Measurements from ENCODE around the gene HHIPL1. TPM values are rescaled to one million over a fixed set of nuclear protein-coding genes. Genes with fewer than 3 reads are reported as not detected.

HHIPL1 gene
- total RNA-seq, 6 donors from 2014 or later = 0.61 to 2.2 (median 1.3) TPM

GRCh38 chr14:99718031-99718810, 73.3 kb downstream of the HHIPL1 start:
- no peaks in the 10 kb centered on the region for H3K4me1 ChIP-seq
- H3K4me3 ChIP-seq = no peak overlapping the region
- H3K36me3 ChIP-seq = no peaks in the 10 kb centered on the region
- no peak overlapping the region for H3K27ac ChIP-seq
- no peak for DNase-seq
- no peak for TF ChIP-seq POLR2A (IDR thresholded peaks at IDR 0.05)
- TF ChIP-seq POLR2AphosphoS5 (IDR thresholded peaks at IDR 0.05) = no peak
- TF ChIP-seq, protein P1, sequence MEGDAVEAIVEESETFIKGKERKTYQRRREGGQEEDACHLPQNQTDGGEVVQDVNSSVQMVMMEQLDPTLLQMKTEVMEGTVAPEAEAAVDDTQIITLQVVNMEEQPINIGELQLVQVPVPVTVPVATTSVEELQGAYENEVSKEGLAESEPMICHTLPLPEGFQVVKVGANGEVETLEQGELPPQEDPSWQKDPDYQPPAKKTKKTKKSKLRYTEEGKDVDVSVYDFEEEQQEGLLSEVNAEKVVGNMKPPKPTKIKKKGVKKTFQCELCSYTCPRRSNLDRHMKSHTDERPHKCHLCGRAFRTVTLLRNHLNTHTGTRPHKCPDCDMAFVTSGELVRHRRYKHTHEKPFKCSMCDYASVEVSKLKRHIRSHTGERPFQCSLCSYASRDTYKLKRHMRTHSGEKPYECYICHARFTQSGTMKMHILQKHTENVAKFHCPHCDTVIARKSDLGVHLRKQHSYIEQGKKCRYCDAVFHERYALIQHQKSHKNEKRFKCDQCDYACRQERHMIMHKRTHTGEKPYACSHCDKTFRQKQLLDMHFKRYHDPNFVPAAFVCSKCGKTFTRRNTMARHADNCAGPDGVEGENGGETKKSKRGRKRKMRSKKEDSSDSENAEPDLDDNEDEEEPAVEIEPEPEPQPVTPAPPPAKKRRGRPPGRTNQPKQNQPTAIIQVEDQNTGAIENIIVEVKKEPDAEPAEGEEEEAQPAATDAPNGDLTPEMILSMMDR (IDR thresholded peaks at IDR 0.05) = no peak
- TF ChIP-seq EP300 (IDR thresholded peaks at IDR 0.05) = no peak
- no peak for ATAC-seq (ENCODE audit: low FRiP score in 2 of 2)
- 80 to 85% methylated on average over 13 to 14 of the region's 14 CpGs for WGBS, 2 donors
- H3K27me3 ChIP-seq = no peaks in the 10 kb centered on the region
- no peaks in the 10 kb centered on the region for H3K9me3 ChIP-seq

DNA sequence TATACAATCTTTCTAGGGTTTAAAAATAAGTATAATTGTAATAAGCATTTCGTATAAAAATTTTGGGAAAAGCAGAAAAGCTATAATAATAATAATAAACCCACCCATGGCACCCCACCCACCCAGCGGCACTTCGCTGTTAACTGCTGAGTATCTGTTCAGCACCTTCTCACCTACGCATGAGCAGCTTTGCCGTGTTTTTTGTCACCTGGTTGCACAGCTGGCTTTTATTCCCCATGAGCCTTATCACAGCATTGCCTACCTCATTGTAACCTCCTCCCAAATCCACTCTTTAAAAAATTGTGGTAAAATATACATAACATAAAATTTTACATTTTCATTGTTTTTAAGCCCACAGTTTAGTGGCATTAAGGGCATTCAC, 73.9 kb downstream of the HHIPL1 start:
- ATAC-seq (ENCODE audit: low FRiP score in 2 of 2) (no peak), DNase-seq (no peak)
- Histone ChIP-seq H3K27me3 (no peaks in the 10 kb centered on the region), H3K36me3 (no peaks in the 10 kb centered on the region), H3K4me1 (no peaks in the 10 kb centered on the region), H3K4me3 (no peak overlapping the region), H3K27ac (no peak overlapping the region), H3K9me3 (no peaks in the 10 kb centered on the region)
- WGBS, 2 donors = 82 to 88% methylated on average over 5 of the region's 5 CpGs
- TF ChIP-seq POLR2A (IDR thresholded peaks at IDR 0.05) (no peak), POLR2AphosphoS5 (IDR thresholded peaks at IDR 0.05) (no peak), EP300 (IDR thresholded peaks at IDR 0.05) (no peak)
- TF ChIP-seq, protein P1 (IDR thresholded peaks at IDR 0.05) = no peak

GRCh38 chr14:99720941-99721791, 76.2 kb downstream of the HHIPL1 start:
- no peak for ATAC-seq (ENCODE audit: low FRiP score in 2 of 2)
- DNase-seq = no peak
- no peaks in the 10 kb centered on the region for H3K9me3 ChIP-seq
- H3K27me3 ChIP-seq = no peaks in the 10 kb centered on the region
- WGBS, 2 donors = 89 to 94% methylated on average over 17 to 18 of the region's 18 CpGs
- no peak overlapping the region for H3K27ac ChIP-seq
- TF ChIP-seq, protein P1 (IDR thresholded peaks at IDR 0.05) = no peak
- no peak for TF ChIP-seq EP300 (IDR thresholded peaks at IDR 0.05)
- no peak for TF ChIP-seq POLR2AphosphoS5 (IDR thresholded peaks at IDR 0.05)
- no peak for TF ChIP-seq POLR2A (IDR thresholded peaks at IDR 0.05)
- no peaks in the 10 kb centered on the region for H3K4me1 ChIP-seq
- H3K36me3 ChIP-seq = no peaks in the 10 kb centered on the region
- no peak overlapping the region for H3K4me3 ChIP-seq

DNA sequence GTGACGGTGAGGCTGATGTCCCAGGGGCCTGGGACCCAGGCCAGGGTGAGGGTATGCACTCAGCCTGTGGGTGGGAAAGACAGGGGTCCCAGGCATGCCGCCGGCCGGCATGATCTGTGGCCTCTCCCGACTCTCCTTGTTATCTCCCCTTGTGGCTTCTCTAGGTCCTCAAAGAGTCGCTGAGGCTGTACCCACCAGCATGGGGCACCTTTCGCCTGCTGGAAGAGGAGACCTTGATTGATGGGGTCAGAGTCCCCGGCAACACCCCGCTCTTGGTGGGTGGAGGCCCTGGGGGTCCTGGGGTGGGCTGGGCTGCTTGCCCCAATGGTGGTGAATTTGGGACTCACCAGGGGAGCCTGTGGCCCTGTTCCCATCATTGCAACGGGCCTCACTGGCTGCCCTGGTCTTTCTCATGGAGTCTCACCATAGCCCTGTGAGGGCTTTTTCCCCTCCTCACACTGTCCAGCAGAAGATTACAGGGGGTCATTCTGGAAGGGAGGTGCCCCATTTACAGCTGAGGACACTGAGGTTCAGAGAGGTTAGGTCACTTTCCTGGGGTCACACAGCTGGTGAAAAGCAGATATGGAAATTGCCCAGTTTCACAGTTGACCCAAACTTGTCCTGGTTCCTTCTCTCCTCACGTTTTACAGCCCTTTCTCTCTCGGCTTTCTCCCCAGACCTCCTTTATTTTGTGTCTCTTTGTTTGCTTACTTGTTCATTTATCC, 77.0 kb downstream of the HHIPL1 start:
- H3K4me3 ChIP-seq = no peak overlapping the region
- ATAC-seq (ENCODE audit: low FRiP score in 2 of 2) (no peak), DNase-seq (peak in 1 of 2 donors; percentile 52)
- H3K27ac ChIP-seq = no peak overlapping the region
- WGBS, 2 donors = 83 to 87% methylated on average over 9 to 12 of the region's 12 CpGs
- no peaks in the 10 kb centered on the region for H3K4me1 ChIP-seq
- TF ChIP-seq, protein P1 (IDR thresholded peaks at IDR 0.05) = no peak
- TF ChIP-seq EP300 (IDR thresholded peaks at IDR 0.05) (no peak), POLR2A (IDR thresholded peaks at IDR 0.05) (no peak), POLR2AphosphoS5 (IDR thresholded peaks at IDR 0.05) (no peak)
- H3K27me3 ChIP-seq = no peaks in the 10 kb centered on the region
- no peaks in the 10 kb centered on the region for H3K36me3 ChIP-seq
- no peaks in the 10 kb centered on the region for H3K9me3 ChIP-seq
